ENCODE data around the gene OR1M1.
"Not testable (repeated sequence)": the region's sequence is repeated elsewhere in the genome, so short reads cannot be mapped to it uniquely, and the experiment has no call there.

Gene OR1M1, protein sequence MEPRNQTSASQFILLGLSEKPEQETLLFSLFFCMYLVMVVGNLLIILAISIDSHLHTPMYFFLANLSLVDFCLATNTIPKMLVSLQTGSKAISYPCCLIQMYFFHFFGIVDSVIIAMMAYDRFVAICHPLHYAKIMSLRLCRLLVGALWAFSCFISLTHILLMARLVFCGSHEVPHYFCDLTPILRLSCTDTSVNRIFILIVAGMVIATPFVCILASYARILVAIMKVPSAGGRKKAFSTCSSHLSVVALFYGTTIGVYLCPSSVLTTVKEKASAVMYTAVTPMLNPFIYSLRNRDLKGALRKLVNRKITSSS

DNA sequence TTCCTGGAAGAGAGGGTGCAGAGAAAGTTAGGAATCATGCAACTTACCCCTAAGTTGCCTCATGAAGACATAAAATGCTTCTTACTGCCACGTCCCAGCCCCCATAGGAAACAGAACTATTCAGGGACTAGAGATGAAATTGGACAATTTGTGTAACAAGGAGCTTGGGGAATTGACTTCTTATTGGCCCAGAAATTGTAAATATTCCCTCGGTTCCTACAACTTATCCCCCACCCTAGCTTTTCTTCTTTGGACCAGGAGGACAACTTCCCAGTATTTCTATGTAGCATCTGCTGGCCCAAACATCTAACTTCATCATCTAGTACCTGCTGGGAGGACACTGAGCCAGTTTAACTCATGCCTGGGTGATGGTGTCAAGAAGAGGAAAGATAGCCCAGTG is at the start of gene OR1M1:
TSS of gene OR1M1 (plus strand) at position 301 of the 400 bp plus-strand sequence. CDS start 6,184 bp downstream, outside the sequence.
- no peak within 1 kb of the TSS for H3K27ac ChIP-seq
- DNase-seq (ENCODE audit: low read depth, low spot score) = no peak

DNA sequence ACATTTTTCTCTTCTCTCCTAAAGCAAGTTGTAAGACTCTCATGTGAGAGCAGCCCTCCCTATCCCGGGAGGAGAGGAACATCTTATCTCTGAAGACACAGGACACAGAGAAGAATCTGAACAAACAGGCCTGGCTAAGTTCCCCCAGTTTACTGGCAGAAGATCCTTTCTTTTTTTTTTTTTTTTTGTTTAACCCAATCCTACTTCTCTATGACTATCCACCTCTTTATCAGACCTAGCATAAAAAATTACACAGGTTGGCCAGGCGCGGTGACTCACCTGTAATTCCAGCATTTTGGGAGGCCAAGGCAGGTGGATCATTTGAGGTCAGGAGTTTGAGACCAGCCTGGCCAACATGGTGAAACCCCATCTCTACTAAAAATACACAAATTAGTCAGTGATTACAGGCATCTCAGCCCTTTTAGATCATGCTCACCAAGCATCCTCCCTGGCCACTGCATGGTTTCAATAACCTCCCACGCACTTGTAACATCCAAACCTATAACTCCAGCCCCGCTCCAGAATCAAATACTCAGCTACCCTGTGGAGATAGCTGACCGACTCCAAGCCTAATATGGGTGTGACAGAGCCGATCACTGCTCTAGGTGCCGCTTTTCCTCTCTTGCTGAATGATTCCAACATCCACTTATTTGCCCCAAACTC is 49.3 kb upstream of the OR1M1 start:
- H3K27ac ChIP-seq = no peak overlapping the region
- no peak for DNase-seq (ENCODE audit: low read depth, low spot score)

DNA sequence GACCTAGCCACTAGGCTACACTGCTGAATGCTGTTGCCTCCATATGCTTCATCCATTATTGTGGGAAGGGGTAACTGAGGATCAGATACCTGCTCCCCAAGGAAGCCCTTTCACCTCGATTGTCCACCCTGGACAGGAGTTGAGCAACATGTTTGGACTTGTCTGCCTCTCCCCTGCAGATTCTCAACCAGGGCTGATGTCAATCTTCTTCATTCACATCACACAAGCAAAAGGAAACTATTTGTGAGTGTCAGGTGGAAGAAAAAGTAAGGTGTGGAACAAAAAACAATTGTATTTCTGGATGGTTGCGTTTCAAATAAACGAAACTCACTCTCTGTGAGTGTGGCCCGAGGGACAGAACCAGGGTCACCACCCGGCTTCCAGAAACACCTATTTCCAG is 47.1 kb upstream of the OR1M1 start:
- DNase-seq (ENCODE audit: low read depth, low spot score) = peak; percentile 16
- H3K27ac ChIP-seq = peak overlapping the region; percentile 22

DNA sequence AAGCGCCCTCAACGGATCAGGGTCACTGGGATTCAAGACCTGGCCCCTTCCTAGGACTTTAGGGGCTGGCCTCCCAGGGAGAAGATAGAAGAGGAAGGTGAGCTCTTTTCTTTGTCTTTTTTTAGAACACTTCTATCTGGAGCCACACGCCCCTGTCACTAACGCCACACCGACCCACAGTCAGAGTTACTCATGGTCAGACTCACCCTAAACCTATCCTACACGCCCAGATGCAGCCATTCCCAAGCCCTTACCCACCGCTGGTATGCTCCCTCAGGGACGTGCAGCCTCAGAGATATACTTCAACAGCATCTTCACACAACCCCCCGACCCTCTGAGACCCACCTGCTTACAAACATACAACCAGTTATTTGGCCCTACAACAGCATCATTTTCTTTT is 46.7 kb upstream of the OR1M1 start:
- DNase-seq (ENCODE audit: low read depth, low spot score) = no peak

DNA sequence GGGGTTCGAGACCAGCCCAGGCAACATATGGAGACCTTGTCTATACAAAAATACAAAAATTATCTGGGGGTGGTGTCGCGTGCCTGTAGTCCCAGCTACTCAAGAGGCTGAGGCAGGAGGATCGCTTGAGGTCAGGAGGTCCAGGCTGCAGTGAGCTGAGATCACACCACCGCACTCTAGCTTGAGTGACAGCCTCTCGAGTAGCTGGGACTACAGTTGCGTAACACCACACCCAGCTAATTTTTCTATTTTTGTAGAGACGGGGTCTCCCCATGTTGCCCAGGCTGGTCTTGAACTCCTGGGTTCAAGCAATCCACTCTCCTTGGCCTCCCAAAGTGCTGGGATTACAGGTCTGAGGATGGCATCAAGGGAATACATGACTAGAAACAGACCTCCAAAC is 45.8 kb upstream of the OR1M1 start:
- no peak overlapping the region for H3K27ac ChIP-seq
- DNase-seq (ENCODE audit: low read depth, low spot score) = no peak

More for the DNA sequence above, 46.7 kb upstream of the OR1M1 start:
- peak overlapping the region; percentile 22 for H3K27ac ChIP-seq

DNA sequence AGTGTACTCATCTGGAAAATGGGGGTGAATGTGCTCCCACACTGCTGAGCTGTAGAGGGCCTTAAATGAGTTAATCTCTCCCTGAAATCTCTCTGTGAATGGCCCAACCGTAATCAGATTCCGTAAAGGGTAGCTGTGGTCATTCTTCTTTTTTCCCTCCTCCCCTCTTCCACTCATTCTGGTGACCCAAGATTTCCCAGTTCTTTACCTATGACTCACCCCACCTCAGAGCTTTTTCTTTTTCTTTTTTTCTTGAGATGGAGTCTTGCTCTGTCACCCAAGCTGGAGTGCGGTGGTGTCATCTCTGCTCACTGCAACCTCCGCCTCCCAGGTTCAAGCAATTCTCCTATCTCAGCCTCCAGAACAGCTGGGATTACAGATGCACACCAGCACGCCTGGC is 43.3 kb upstream of the OR1M1 start:
- DNase-seq (ENCODE audit: low read depth, low spot score) = no peak
- no peak overlapping the region for H3K27ac ChIP-seq

DNA sequence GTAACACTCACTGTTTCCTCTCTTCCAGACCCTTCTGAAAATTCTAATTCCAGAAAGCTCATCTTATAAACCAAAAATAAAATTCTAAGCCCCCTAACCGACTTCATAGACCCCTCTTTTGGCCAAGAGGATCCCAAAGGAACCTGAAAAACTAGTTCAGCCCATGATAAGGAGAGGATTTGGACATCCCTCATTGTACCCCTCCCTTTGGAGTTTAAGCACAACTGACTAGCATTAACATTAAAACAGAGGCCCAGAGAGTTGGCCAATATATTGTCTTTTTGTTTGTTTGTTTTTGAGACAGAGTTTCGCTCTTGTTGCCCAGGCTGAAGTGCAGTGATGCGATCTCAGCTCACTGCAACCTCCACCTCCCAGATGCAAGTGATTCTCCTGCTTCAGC is 42.4 kb upstream of the OR1M1 start:
- no peak for DNase-seq (ENCODE audit: low read depth, low spot score)
- no peak overlapping the region for H3K27ac ChIP-seq

DNA sequence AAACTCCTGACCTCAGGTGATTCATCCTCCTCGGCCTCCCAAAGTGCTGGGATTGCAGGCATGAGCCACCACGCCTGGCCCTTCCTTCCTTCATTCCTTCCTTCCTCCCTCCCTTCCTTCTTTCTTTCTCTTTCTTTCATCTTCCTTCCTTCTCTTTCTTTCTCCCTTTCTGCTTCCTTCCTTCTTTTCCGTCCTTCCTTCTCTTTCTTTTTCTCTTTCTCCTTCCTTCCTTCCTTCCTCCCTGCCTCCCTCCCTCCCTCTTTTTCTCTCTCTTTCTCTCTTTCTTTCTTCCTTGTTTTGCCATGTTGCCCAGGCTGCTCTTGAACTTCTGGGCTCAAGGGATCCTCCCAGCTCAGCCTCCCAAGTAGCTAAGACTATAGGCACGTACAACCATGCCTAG is 40.2 kb upstream of the OR1M1 start:
- no peak overlapping the region for H3K27ac ChIP-seq
- DNase-seq (ENCODE audit: low read depth, low spot score) = no peak

DNA sequence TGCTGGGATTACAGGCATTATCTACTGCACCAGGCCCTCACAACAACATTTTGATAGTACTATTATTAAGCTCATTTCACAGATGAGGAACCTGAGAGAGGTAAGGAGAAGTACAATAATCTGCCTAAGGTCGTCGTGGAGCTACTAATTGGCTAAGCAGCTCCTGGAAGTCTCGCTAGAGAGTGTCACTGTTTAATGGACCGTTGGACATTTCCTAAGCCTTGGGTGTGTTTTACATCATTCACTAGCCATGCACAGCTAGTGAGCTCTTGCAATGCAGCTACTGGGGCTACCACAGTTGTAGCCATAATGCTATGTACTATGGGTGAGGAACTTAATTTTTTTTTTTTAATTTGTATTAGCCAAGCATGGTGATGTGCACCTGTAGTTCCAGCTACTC is 34.0 kb upstream of the OR1M1 start:
- DNase-seq (ENCODE audit: low read depth, low spot score) = no peak
- H3K27ac ChIP-seq = no peak overlapping the region

DNA sequence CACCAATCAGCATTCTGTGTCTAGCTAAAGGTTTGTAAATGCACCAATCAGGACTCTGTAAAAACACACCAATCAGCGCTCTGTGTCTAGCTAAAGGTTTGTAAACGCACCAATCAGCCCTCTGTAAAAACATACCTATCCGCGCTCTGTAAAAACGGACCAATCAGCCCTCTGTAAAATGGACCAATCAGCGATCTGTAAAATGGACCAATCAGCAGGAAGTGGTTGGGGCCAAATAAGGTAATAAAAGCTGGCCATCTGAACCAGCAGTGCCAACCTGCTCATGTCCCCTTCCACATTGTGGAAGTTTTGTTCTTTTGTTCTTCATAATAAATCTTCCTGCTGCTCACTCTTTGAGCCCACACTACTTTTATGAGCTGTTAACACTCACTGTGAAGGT is 33.2 kb upstream of the OR1M1 start:
- H3K27ac ChIP-seq; DNase-seq (ENCODE audit: low read depth, low spot score): not testable (repeated sequence)

DNA sequence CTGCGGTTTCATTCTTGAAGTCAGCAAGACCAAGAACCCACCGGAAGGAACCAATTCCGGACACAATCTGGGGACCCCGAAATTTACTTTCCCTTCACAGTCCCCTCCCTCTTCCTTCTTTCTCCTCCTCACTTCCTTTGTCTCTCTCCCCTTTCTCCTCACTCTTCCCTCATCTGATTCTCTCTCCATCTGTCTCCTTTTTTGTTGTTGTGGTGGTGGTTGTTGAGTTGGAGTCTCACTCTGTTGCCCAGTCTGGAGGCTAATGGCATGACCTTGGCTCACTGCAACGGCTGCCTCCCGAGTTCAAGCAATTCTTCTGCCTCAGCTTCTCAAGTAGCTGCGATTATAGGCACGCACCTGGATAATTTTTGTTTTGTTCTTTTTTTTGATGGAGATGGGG is 32.7 kb upstream of the OR1M1 start:
- no peak for DNase-seq (ENCODE audit: low read depth, low spot score)
- H3K27ac ChIP-seq = no peak overlapping the region

DNA sequence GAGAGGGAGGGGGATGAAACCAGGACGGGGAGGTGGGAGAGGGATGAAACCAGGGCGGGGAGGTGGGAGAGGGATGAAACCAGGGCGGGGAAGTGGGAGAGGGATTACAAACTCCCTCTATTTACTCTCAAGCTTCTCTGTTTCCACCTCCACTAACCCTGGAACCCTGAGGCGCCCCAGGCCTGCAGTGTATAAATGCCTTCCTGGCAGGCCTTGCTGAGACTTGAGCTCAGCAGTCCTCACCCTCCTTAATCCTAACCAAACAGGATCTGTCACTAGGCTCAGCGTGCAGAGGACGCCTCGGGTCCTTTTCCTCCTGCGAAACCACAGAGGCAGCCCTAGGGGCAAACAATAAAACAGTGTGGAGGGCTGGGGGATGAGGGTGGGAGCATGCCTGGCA is 32.1 kb upstream of the OR1M1 start:
- no peak overlapping the region for H3K27ac ChIP-seq
- DNase-seq (ENCODE audit: low read depth, low spot score) = peak; percentile 22

DNA sequence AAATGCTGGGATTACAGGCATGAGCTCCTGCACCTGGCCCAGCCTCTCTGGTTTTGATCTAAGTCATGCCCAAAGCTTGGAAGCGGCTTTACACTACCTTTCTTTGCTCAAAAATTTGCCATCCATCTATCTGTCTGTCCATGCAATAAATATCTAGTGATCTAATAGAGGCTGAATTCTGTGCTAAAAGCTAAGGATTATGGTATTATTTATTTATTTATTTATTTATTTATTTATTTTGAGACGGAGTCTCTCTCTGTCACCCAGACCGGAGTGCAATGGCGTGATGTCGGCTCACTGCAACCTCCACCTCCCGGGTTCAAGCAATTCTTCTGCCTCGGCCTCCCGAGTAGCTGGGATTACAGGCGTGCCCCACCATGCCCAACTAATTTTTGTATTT is 30.7 kb upstream of the OR1M1 start:
- DNase-seq (ENCODE audit: low read depth, low spot score); H3K27ac ChIP-seq: not testable (repeated sequence)

DNA sequence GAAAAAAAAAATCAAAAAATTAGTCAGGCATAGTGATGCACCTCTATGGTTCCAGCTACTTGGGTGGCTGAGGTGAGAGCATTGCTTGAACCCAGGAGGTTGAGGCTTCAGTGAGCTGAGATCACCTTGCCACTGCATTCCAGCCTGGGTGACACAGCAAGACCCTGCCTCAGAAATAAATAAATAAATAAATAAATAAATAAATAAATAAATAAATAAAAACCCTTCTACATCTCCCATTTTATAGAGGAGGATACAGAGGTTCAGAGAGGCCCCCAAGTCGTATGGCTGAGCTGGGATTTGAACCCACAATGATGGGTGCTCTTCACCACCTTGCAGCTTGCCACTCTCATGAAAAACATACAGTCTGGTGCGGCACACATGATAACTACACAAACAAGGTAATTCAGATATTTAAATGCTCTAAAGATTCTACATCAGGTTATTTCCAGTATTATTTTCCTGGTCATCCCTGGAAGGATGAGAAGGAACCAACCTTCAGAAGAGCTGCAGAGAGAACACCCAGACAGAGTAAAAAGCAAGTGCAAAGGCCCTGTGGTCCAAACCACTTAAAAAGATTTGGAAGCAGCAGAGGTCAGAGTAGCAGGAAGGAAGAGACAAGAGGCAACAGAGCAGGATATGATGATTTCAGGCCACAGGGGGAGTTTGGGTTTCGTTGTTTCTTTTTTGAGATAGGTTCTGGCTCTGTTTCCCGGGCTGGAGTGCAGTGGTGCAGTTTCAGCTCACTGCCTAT is 29.2 kb upstream of the OR1M1 start:
- DNase-seq (ENCODE audit: low read depth, low spot score) = no peak
- no peak overlapping the region for H3K27ac ChIP-seq

DNA sequence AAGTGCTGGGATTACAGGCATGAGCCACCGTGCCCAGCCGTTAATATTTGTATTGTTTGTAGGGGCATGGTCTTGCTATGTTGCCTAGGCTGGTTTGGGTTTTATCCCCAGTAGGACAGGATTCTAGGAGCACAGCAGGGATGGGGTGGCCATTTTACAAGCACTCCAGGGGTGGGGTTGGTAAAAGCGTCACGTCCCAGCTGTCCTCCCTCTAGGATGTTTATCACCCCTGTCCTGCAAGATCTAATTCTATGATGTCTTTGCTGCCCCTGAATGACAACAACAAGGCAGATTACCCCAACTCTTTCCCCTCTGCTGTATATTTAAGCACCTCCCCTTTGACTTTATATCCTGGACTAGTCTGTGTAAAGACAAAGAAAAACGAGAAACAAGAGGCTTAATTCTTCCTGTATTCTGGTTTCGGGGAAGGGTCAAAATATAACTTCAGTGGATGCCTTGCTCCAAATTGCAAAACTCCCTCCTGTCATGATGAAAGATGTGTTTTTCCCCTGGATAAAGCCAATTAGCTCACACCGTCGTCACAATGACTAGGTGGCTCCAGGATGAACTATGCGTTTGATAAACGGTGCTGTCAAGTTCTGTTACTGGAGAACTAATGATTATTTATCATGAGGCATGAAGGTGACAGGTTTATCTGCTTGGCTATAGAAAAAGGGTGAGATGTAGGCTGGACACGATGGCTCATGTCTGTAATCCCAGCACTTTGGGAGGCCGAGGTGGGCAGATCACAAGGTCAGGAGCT is 27.8 kb upstream of the OR1M1 start:
- no peak overlapping the region for H3K27ac ChIP-seq
- DNase-seq (ENCODE audit: low read depth, low spot score) = no peak

DNA sequence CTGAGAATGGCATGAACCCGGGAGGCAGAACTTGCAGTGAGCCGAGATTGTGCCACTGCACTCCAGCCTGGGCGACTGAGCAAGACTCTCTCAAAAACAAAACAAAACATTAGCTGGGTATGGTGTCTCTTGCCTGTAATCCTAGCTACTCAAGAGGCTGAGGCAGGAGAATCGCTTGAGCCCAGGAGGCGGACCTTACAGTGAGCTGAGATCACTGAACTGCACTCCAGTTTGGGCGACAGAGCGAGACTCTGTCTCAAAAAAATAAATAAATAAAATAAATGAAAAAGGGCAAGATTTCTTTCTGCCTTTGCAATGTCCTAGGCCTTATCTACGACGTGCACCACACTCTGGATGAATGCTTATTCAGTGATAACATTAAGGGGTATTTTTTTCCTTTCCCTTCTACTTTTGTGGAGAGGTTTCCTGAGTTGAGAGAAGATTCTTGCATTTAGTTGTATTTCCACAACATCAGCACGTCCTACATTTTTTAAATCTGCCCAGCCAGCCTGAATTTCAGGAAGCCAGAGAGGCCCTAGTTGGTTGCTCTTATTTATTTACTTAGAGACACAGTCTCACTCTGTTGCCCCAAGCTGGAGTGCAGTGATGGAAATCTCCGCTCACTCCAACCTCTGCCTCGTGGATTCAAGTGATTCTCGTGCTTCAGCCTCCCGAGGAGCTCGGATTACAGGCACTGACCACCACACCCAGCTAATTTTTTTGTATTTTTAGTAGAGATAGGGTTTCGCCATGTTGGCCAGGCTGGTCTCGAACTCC is 26.1 kb upstream of the OR1M1 start:
- no peak overlapping the region for H3K27ac ChIP-seq
- no peak for DNase-seq (ENCODE audit: low read depth, low spot score)

DNA sequence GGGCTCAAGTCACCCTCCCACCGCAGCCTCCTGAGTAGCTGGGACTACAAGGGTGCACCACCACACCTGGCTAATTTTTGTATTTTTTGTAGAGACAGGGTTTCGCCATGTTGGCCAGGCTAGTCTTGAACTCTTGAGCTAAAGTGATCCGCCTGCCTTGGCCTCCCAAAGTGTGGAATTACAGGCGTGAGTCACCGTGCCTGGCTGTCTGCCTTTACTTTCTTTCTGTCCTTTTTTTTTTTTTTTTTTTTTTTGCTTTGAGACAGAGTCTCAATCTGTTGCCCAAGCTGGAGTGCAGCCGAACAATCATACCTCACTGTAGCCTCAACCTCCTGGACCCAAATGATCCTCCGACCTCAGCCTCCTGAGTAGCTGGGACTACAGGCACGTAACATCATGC is 25.0 kb upstream of the OR1M1 start:
- no peak overlapping the region for H3K27ac ChIP-seq
- DNase-seq (ENCODE audit: low read depth, low spot score) = no peak

DNA sequence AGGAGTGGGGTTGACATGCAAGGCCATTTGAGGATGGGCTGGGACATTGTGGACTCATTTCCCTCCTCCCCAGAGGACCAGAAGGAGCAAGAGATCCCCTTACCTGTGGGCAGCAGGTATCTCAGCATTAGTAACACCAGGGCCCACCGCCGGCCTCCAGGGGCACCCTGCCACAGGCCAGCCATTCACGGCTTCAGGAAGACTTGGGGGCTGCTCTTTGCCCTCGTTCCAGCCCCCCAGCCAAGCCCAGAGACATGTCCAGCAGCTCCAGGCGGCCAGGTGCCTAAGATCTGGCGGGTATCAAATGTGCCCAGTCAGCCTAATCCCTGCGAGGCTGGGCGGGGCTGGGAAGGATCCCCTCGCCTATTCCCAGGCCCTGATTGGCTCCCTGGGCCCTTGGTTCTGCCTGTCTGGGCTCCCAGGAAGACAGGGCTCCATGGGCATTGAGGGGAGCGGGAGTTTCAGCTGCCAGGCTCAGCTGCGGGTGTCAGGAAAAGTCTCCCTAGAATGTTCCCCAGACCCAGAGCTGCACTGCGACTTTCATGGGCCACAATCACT is 21.3 kb upstream of the OR1M1 start:
- no peak overlapping the region for H3K27ac ChIP-seq
- DNase-seq (ENCODE audit: low read depth, low spot score) = no peak

DNA sequence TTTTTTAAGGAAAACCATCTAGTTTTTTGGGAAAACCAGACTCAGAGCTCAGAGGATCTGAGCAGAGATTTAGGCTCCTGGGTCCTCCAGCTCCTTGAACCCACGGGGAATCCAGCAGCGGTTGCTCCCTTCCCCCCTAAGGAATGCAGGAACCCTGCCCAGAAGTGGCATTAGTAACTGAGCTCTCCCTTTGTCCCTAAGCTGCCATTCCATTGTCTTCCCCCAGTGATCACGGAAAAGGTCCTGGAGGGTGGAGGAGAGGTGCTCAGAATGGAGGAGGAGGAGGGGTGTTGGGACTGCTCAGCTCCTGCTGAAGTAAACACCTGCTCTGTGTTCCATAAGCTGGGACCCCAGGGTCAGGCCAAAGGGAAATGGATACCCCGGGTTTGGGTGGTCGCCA is 16.8 kb upstream of the OR1M1 start:
- no peak for DNase-seq (ENCODE audit: low read depth, low spot score)
- H3K27ac ChIP-seq = no peak overlapping the region

DNA sequence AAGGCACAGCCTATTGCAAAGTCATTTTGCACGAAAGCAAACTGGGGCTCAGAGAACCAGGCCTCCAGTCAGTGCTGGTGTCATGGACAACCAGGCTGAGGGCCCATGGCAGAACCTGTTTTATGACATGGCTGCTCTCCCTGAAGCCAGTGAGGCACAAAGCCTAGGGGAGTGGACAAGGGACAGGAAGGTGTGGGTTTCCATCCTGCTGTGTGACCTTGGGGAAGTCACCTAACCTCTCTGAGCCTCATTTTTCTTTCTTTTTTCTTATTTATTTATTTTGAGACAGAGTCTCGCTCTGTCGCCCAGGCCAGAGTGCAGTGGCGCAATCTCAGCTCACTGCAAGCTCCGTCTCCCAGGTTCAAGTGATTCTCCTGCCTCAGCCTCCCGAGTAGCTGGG is 15.1 kb upstream of the OR1M1 start:
- DNase-seq (ENCODE audit: low read depth, low spot score); H3K27ac ChIP-seq: not testable (repeated sequence)
